GM12878 (cell line): Measurements from ENCODE around the gene KRTAP9-9.
"Not testable (repeated sequence)": the region's sequence is repeated elsewhere in the genome, so short reads cannot be mapped to it uniquely, and the experiment has no call there.

Experiments
- CHD2 ChIP-seq: IDR thresholded peaks from 2 replicates; pipeline ENCODE4 v1.6.1; 2011; ENCODE audit warnings: low read depth, low read length, improper control_type of control experiment, borderline replicate concordance
- GABPA ChIP-seq: IDR thresholded peaks from 2 replicates; pipeline ENCODE4 v1.6.1; 2014; ENCODE audit warnings: antibody characterized with exemption, low read depth, mild to moderate bottlenecking, inconsistent platforms
- POLR2A ChIP-seq: IDR thresholded peaks from 2 replicates; pipeline ENCODE4 v1.6.1; 2011; ENCODE audit warnings: low read depth, mild to moderate bottlenecking, low read length
- SP1 ChIP-seq: IDR thresholded peaks from one replicate; pipeline ENCODE4 v1.6.1; 2011; ENCODE audit warnings: low read depth, low read length
- TF ChIP-seq, protein P1 (sequence below): IDR thresholded peaks from 2 replicates; pipeline ENCODE4 v1.6.1; 2011; ENCODE audit warnings: low read depth, low read length, improper control_type of control experiment, borderline replicate concordance

GRCh38 chr17:41246995-41247787 lies 8.0 kb upstream of the KRTAP9-9 start:
- TF ChIP-seq CHD2, POLR2A, SP1, GABPA: not testable (repeated sequence)
- TF ChIP-seq, protein P1, sequence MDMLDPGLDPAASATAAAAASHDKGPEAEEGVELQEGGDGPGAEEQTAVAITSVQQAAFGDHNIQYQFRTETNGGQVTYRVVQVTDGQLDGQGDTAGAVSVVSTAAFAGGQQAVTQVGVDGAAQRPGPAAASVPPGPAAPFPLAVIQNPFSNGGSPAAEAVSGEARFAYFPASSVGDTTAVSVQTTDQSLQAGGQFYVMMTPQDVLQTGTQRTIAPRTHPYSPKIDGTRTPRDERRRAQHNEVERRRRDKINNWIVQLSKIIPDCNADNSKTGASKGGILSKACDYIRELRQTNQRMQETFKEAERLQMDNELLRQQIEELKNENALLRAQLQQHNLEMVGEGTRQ: not testable (repeated sequence)
